NB4 (cell line): ENCODE results near the gene GGNBP2.
"Not testable (repeated sequence)": the region's sequence is repeated elsewhere in the genome, so short reads cannot be mapped to it uniquely, and the experiment has no call there.

Source experiments
- DNase-seq: peaks from one replicate; pipeline ENCODE4 v3.0.0; 2010; ENCODE audit warnings: low read depth
- H3K4me3 ChIP-seq: one replicate; pipeline ENCODE4 v1.5.1; 2011; ENCODE audit warnings: mild to moderate bottlenecking, low read depth, low read length, moderate library complexity
- MYC ChIP-seq: IDR thresholded peaks from 2 replicates; pipeline ENCODE4 v1.6.1; 2011; ENCODE audit warnings: low read depth, low read length
- POLR2A ChIP-seq: IDR thresholded peaks from 2 replicates; pipeline ENCODE4 v1.6.1; 2011; ENCODE audit warnings: mild to moderate bottlenecking; ENCODE audit not compliant: insufficient read length; ENCODE audit errors: extremely low read depth
- TF ChIP-seq, protein P1 (sequence below): IDR thresholded peaks from 2 replicates; pipeline ENCODE4 v1.6.1; 2011; ENCODE audit warnings: low read depth, low read length
- TF ChIP-seq, protein P2 (sequence below): IDR thresholded peaks from one replicate; pipeline ENCODE4 v1.5.1; 2012; ENCODE audit warnings: low read depth, low read length

Gene GGNBP2

DNA sequence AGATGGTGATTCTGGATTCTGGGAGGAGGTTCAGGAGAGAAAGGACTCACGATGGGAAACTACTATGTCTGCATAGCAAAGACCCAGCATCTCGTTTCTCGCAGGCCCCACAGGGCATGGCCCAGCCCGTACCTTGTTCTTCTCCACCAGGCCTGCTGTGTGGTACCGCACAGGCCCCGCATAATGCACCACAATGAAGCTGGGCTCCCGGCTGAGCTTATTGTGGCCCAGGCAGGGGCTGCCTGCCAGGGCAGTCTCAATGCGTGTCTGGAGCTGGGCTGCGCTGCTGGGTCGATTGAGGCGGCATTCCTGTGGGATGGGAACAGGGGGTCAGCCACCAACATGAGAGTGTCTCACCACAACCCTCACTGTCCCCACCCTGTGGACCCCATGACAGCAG is 37.9 kb upstream of the GGNBP2 start:
- no peak for DNase-seq
- TF ChIP-seq, protein P1, sequence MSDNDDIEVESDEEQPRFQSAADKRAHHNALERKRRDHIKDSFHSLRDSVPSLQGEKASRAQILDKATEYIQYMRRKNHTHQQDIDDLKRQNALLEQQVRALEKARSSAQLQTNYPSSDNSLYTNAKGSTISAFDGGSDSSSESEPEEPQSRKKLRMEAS: no peak
- TF ChIP-seq, protein P2, sequence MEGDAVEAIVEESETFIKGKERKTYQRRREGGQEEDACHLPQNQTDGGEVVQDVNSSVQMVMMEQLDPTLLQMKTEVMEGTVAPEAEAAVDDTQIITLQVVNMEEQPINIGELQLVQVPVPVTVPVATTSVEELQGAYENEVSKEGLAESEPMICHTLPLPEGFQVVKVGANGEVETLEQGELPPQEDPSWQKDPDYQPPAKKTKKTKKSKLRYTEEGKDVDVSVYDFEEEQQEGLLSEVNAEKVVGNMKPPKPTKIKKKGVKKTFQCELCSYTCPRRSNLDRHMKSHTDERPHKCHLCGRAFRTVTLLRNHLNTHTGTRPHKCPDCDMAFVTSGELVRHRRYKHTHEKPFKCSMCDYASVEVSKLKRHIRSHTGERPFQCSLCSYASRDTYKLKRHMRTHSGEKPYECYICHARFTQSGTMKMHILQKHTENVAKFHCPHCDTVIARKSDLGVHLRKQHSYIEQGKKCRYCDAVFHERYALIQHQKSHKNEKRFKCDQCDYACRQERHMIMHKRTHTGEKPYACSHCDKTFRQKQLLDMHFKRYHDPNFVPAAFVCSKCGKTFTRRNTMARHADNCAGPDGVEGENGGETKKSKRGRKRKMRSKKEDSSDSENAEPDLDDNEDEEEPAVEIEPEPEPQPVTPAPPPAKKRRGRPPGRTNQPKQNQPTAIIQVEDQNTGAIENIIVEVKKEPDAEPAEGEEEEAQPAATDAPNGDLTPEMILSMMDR: no peak
- TF ChIP-seq MYC: no peak
- TF ChIP-seq POLR2A: no peak
- no peak overlapping the region for H3K4me3 ChIP-seq

DNA sequence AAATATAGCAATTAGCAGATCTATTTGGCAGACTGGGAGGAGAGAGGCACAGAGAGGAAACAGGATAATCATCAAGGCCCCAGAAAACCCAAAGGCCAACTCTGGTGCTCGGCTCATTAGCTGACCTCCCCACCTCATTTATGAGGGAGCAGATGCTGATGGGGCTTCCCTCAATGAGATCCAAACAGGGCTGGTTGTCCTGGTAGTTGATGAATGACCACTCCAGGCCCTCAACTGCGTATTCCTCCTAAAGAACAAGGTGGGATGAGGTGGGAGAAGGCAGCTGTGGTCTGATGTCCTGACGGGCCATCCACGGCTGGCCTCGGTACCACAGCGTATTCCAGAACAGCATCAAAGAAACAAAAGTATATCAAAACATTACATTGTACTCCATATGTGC is 37.5 kb upstream of the GGNBP2 start:
- no peak for TF ChIP-seq MYC
- no peak for TF ChIP-seq POLR2A
- TF ChIP-seq, protein P1: no peak
- TF ChIP-seq, protein P2: no peak
- no peak overlapping the region for H3K4me3 ChIP-seq
- no peak for DNase-seq

DNA sequence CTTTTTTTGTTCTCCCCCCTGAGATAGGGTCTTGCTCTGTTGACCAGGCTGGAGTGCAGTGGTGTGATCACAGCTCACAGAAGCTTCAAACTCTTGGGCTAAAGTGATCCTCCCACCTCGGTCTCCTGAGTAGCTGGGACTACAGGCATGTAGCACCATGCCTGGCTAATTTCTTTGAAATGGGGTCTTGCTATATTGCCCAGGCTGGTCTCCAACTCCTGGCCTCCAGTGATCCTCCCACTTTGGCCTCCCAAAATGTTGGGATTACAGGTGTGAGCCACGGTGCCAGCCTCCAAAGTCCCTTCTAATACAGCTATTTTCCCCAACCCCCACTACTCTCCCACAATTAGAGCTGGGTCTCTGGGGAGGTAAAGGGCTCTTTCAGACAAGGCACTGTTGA is 36.3 kb upstream of the GGNBP2 start:
- H3K4me3 ChIP-seq, DNase-seq: not testable (repeated sequence)

DNA sequence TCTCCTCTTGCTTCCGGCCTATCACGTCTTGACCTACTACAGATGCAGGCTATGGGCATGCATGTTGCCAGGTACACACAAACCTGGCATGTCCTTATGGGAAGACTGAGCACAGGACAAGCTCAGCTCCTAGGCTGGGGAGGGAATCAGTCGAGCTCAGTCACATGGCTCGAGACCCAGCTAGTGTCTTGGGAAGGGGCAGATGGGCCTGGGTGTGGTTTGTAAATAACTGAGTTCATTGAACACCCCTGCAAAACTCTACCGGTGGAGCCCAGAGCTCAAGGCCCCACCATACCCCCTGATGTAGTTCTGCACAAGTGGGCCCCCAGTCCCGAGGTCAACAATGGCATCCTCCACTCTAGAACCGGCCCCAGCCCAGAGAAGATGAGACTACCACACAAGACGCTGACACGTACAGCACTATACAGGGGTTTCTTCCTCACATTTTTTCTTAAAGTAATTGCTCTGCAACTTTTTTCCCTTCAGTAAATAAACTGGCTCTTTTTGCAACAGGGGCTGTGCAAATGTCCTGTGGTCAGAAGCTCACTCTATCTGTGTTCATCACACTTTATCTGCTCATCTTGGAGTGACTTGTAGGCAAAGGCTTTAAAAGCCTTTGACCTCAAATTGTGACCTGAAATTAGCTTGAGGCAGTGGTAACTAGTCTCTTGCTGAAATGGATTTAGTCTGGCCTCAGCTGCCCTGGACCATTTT is 35.3 kb upstream of the GGNBP2 start:
- TF ChIP-seq, protein P1: no peak
- TF ChIP-seq, protein P2: no peak
- no peak for TF ChIP-seq POLR2A
- TF ChIP-seq MYC: no peak
- no peak overlapping the region for H3K4me3 ChIP-seq
- no peak for DNase-seq

DNA sequence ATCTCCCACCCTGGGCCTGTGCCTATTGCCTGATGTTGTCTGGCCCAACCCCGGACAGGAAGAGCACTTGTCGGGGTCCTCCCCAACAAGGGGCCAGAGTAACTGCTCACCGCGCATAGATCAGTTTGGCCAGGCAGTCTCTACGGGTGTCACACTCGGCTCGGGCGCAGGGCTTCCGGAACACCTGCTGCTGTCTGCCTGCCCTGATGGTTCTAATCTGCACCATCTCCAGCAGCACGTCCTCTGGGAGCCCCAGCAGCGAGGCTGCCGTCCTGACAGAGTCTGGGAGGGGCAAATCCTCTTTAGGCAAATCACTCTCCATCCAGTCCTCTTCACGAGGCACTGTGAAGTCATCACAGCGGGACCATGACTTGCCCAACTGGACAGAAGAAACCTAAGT is 34.1 kb upstream of the GGNBP2 start:
- no peak for TF ChIP-seq POLR2A
- TF ChIP-seq MYC: no peak
- TF ChIP-seq, protein P1: no peak
- no peak for DNase-seq
- H3K4me3 ChIP-seq: no peak overlapping the region

DNA sequence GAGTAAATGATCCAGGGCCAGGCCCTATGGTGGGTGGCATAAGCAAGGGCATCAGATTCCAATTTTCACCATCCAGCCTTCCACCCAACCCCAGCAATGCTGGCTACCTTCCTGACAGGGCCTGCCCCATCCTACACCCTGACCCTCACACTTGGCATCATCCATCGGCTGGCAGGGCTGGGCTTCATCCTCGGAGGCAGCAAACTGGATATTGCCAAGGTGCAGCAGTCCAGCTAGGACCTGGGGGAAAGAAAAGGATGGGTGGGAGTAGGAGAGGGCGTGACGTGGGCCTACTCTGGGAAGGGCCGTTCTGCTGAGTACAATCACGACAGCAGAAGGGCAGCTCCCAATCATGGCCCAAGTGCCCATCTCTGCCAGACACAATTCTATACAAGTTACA is 33.5 kb upstream of the GGNBP2 start:
- H3K4me3 ChIP-seq: no peak overlapping the region
- DNase-seq: no peak
- TF ChIP-seq POLR2A (no peak), MYC (no peak)
- TF ChIP-seq, protein P2: no peak
- TF ChIP-seq, protein P1: no peak

DNA sequence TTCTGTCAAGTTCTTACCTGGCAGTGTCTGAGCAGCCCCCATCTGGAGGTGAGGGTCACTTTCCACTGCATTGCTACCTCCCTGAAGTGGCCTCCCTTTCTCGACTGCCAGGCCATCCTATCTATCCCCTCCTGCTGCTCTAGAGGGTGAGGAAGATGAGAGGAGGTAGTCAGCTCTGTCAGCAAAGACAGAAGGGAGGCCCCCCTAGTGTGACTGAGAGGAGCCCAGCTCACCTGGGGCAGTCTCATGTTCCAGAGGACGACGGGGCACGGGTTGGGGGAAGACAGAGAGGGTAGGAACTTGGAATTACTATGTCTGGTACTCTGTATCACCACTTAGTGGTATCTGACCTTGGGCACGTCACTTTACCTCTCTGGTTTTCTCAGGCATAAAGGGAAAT is 32.1 kb upstream of the GGNBP2 start:
- TF ChIP-seq, protein P1: no peak
- TF ChIP-seq MYC: no peak
- TF ChIP-seq, protein P2: no peak
- no peak for TF ChIP-seq POLR2A
- no peak overlapping the region for H3K4me3 ChIP-seq
- DNase-seq: no peak
